GM18858 (cell line): ENCODE measurements around the gene PCTP.

Source experiments
- ATAC-seq: cut with Tn5 transposase; IDR thresholded peaks from one replicate; pipeline ENCODE4 v1.9.1; 2021; ENCODE audit not compliant: unreplicated experiment

Gene PCTP

GRCh38 chr17:55727275-55727674 is 23.6 kb upstream of the PCTP start:
- ATAC-seq = no peak

- ATAC-seq = no peak
Observed at GRCh38 chr17:55727920-55728319, 22.9 kb upstream of the PCTP start.

- no peak for ATAC-seq
Observed at GRCh38 chr17:55728361-55728760, 22.5 kb upstream of the PCTP start.

- no peak for ATAC-seq
Observed at GRCh38 chr17:55728833-55729232, 22.0 kb upstream of the PCTP start.

GRCh38 chr17:55729484-55729883 is 21.4 kb upstream of the PCTP start:
- no peak for ATAC-seq

- ATAC-seq = no peak
Observed at GRCh38 chr17:55730380-55730779, 20.5 kb upstream of the PCTP start.

GRCh38 chr17:55730808-55731207 is 20.0 kb upstream of the PCTP start:
- ATAC-seq = no peak

- ATAC-seq = no peak
Observed at GRCh38 chr17:55731586-55732250, 19.1 kb upstream of the PCTP start.

- peak; percentile 69 for ATAC-seq
Observed at GRCh38 chr17:55734128-55734781, 16.6 kb upstream of the PCTP start.

GRCh38 chr17:55735731-55736405 is 15.0 kb upstream of the PCTP start:
- ATAC-seq = no peak

GRCh38 chr17:55737976-55738501 is 12.8 kb upstream of the PCTP start:
- no peak for ATAC-seq

GRCh38 chr17:55740511-55741355 is 10.1 kb upstream of the PCTP start:
- no peak for ATAC-seq

GRCh38 chr17:55741356-55741700 is 9.5 kb upstream of the PCTP start:
- ATAC-seq = no peak

- ATAC-seq = peak; percentile 91
Observed at GRCh38 chr17:55742272-55743102, 8.4 kb upstream of the PCTP start.

- ATAC-seq = peak; percentile 19
Observed at GRCh38 chr17:55743103-55743679, 7.7 kb upstream of the PCTP start.

- ATAC-seq = no peak
Observed at GRCh38 chr17:55745258-55745657, 5.6 kb upstream of the PCTP start.

- ATAC-seq = no peak
Observed at GRCh38 chr17:55746466-55746865, 4.4 kb upstream of the PCTP start.

- ATAC-seq = no peak
Observed at GRCh38 chr17:55747209-55747608, 3.6 kb upstream of the PCTP start.

GRCh38 chr17:55748841-55749240 is 2.0 kb upstream of the PCTP start:
- no peak for ATAC-seq

GRCh38 chr17:55749985-55750384 is 866 bp upstream of the PCTP start:
- no peak for ATAC-seq
